Kidney tubule cell (primary cell): ENCODE results near the gene SLC6A9.
A peak's percentile ranks its signal among the peaks of the same experiment; 100 is the strongest.

ENCODE experiments used
- DNase-seq: peaks from one replicate; pipeline ENCODE4 v3.0.0-alpha.2; 2018; ENCODE audit warnings: low spot score

Gene SLC6A9

DNA sequence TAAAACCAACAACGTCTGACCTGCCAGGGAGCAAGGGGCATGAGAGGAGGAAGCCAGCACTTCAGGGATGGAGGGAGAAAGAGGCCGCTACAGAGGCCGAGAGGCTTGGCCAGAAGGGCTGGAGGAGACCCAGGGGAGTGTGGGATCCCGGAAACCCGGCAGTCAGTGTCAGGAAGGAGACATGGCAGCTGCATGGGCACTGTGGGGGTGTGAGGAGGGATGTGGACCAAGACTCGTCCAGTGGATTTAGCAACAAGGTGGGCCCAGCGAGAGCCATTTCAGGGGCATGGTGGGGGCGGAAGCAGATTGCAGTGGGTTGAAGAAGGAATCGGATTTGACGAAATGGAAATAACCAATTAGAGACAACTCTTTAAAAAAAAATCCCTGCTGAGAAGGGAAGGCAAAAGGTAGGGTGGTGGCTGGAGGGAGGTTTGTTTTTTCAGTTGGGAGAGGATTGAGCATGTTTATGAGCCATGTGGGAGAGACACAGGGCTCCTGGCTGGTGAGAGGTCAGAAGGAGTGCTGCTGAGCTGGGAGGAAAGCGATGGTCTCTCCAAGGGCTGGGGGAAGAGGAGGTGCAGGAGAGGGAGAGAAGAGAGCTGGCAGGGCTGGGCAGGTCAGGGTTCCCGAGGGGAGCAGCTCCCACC, 47.9 kb downstream of the SLC6A9 start:
- no peak for DNase-seq

GRCh38 chr1:43982808-43983207, 48.5 kb downstream of the SLC6A9 start:
- DNase-seq: no peak

DNA sequence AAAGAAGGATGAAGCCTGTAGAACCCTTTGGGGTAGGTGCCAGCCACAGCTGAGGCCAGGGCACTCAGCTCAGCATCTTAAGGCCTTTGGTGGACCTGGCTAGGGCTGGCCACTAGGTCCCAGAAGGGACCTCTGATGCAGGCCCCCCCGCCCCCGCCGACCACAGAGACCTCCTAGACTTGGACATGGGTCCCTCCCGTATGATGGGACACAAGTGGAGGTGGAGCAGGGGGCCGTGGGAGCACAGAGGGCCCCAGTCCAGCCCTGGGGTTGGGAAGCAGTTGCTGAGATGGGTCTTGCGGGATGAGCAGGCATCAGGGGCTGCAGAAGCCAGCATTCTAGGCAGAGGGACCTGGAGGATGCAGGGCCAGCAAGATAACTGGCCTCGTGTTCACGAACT, 49.0 kb downstream of the SLC6A9 start:
- no peak for DNase-seq

GRCh38 chr1:43981636-43982035, 49.6 kb downstream of the SLC6A9 start:
- DNase-seq: no peak

- DNase-seq: no peak
Measured at GRCh38 chr1:43981135-43981491, 50.1 kb downstream of the SLC6A9 start.

- DNase-seq: peak; percentile 29
Measured at GRCh38 chr1:43980255-43981134, 50.8 kb downstream of the SLC6A9 start.

GRCh38 chr1:43979528-43980254, 51.6 kb downstream of the SLC6A9 start:
- DNase-seq: peak; percentile 53

DNA sequence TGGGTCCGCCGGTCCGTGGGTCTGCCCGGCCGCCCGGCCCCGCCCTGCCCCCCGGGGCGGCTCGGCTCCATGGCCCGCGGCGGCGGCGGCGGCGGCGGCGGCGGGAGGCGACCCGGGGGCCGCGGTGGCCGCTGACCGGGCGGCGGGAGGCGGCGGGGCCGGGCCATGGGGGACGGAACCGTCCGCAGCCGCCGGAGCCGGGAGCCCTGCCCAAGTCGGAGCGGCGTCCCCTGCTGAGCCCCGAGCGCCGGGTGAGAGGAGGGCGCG, 52.1 kb downstream of the SLC6A9 start:
- no peak for DNase-seq

DNA sequence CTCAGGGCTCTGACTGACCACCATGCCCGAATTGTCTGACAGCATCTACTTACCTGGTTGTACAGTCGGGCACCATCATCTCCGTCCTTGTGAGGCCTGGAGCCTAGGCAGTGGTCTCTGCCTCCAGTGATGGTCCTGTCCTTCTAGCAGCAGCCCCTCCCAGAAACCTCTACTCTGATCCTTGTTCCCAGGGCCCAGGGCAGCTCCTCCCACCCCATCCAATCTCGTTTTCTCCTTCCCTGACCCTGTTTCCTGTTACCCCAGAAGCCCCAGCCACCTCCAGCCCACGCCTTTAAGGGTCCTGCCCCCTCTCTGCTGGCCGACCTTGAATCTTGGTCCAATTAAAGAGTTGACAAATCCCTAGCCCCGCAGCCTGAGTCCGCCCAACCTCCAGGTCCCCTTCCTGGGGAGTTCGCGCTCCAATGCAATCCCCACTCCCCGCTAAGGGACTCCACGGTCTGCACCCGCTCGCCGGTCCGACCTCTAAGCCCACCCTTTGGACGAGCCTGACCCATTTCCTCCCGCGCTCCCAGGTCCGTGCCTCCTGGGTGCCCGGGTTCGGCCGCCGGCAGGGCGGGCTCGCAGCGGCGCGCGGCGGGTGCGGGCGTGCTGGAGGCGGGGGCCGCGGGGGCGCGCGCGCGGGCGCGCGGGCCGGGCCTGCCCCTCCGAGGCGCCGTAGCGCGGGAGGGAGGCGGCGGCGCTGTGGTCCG, 52.6 kb downstream of the SLC6A9 start, which contains the start of gene B4GALT2:
Gene B4GALT2 (plus strand): TSS at position 660 of the 710 bp plus-strand sequence. CDS start 1,951 bp downstream, outside the sequence.
- DNase-seq: peak; percentile 53

DNA sequence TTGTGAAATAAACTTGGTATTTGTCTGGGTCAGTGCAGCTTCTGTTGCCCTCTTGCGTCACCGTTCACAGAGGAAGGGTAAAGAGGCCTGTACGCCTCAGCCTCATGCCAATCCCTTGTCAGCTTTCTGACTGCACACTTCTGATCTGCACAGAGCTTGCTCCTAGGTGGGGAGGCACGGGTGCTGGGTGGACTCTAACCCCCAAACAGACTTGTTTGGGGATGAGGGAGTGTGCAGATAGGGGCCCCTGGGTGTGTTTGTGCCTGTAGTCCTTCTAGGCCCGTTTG, 53.1 kb downstream of the SLC6A9 start:
- no peak for DNase-seq

GRCh38 chr1:43977376-43978263, 53.6 kb downstream of the SLC6A9 start:
- peak; percentile 49 for DNase-seq

- DNase-seq: no peak
Measured at GRCh38 chr1:43976890-43977289, 54.4 kb downstream of the SLC6A9 start.

- DNase-seq: no peak
Measured at GRCh38 chr1:43976045-43976444, 55.2 kb downstream of the SLC6A9 start.

GRCh38 chr1:43975249-43975961, 55.9 kb downstream of the SLC6A9 start:
- no peak for DNase-seq

GRCh38 chr1:43974443-43975248, 56.6 kb downstream of the SLC6A9 start, which contains the start of gene ATP6V0B:
Gene ATP6V0B, plus strand, starts transcription at chr1:43974960. Its CDS starts 81 bp downstream, at chr1:43975041.
- peak; percentile 94 for DNase-seq

- no peak for DNase-seq
Measured at GRCh38 chr1:43973981-43974442, 57.2 kb downstream of the SLC6A9 start.

DNA sequence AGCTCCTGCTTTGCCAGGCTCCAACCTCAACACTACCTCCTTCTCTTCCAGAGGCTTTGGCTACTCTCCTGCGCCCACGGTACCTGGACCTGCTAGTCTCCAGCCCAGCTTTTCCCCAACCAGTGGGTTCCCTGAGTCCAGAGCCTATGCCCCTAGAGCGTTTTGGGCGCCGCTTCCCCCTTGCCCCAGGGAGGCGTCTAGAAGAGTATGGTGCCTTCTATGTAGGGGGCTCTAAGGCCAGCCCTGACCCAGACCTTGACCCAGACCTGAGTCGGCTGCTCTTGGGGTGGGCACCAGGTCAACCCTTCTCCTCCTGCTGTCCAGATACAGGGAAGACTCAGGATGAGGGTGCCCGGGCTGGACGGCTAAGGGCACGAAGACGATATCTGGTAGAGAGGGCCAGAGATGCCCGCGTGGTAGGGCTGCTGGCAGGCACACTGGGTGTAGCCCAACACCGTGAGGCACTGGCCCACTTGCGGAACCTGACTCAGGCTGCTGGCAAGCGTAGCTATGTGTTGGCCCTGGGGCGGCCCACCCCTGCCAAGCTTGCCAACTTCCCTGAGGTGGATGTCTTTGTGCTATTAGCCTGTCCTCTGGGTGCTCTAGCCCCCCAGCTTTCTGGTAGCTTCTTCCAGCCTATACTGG, 59.8 kb downstream of the SLC6A9 start:
- no peak for DNase-seq

DNA sequence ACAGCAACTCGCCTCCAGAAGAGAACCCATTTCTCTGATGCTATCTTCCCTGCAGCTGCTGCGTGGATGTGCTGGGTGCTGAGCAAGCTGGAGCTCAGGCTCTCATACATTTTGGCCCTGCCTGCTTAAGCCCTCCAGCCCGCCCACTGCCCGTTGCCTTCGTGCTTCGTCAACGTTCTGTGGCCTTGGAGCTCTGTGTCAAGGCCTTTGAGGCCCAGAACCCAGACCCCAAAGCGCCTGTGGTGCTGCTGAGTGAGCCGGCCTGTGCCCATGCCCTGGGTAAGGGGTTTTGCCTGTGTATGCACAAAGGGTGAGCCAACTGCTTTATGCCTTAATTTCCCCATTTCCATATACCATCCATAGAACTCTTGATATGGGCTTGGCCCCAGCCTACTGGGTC, 60.4 kb downstream of the SLC6A9 start:
- DNase-seq: no peak

DNA sequence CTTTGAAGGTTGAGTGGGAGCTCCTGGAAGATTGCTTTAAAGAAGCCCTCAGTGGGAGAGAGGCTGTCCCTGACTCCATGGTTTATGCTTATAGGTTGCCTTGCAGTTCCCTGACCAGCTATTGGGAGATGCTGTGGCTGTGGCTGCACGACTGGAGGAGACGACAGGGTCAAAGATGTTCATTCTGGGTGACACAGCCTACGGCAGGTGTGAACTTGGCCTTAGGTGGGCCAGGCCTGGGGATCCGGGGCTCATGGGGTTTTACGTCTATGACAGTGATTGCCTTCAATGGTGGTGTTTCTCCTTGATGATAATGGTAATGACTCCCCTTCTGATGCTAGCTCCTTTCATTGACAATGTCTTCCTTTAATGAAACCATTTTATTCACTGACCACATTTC, 60.8 kb downstream of the SLC6A9 start:
- no peak for DNase-seq
